HFF-Myc (cell line): ENCODE data around the gene GRK6.

ENCODE experiments used
- DNase-seq: peaks from one replicate; pipeline ENCODE4 v3.0.0-alpha.2; 2011; ENCODE audit warnings: low read depth; ENCODE audit errors: extremely low read depth
- H3K4me3 ChIP-seq: replicated peaks from 2 replicates; pipeline ENCODE4 v1.5.1; 2011; ENCODE audit warnings: low read depth, mild to moderate bottlenecking, control low read depth, low read length
- TF ChIP-seq, protein P1 (sequence below): IDR thresholded peaks from 2 replicates; pipeline ENCODE4 v1.5.1; 2012; ENCODE audit warnings: mild to moderate bottlenecking, low read depth, low read length, control low read depth; ENCODE audit errors: missing control alignments

GRK6 gene

DNA sequence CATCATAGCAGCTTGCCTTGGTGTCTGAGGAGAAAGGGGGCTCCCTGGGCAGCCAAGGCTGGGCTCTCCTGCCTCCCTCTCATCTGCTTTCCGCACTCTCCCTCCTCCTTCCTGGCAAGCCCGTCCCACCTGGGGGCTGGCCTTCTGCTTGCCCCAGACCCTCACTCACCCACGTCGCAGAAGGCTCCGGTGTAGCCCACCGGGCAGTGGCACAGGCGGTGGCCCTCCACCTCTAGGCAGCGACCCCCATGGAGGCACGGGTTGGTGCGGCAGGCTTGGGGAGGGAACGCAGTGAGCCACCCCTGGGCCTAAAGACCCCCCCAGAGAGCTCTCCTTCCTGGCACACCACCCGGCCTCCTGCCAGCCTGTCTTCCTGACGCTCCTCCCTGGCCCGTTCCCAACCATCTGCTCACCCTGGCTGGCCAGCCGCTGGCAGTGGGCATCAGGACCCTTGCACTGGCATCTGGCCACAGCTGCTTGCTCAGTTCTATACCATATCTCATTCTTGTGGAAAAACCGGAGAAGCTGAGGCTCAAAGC is 21.8 kb upstream of the GRK6 start:
- no peak for DNase-seq
- TF ChIP-seq, protein P1, sequence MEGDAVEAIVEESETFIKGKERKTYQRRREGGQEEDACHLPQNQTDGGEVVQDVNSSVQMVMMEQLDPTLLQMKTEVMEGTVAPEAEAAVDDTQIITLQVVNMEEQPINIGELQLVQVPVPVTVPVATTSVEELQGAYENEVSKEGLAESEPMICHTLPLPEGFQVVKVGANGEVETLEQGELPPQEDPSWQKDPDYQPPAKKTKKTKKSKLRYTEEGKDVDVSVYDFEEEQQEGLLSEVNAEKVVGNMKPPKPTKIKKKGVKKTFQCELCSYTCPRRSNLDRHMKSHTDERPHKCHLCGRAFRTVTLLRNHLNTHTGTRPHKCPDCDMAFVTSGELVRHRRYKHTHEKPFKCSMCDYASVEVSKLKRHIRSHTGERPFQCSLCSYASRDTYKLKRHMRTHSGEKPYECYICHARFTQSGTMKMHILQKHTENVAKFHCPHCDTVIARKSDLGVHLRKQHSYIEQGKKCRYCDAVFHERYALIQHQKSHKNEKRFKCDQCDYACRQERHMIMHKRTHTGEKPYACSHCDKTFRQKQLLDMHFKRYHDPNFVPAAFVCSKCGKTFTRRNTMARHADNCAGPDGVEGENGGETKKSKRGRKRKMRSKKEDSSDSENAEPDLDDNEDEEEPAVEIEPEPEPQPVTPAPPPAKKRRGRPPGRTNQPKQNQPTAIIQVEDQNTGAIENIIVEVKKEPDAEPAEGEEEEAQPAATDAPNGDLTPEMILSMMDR = no peak
- H3K4me3 ChIP-seq = peak overlapping the region; percentile 50

DNA sequence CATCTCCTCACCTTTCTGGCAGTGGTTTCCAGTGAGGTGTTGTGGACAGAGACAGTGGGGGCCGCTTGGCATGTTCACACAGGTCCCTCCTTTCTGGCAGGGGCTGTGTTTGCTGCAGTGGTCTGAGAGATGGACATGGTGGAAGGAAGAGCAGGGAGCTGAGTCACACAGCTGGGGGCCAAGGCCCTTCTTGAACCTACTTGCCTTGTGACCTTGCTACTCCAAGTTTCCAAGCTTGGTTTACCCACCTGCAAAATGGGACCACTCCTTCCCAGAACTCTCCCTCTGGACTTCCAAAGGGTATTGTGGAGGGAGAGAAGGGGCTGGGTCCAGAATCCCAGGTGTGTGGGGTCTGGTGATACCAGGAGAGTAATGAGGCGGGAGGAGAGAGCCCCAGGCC is 21.2 kb upstream of the GRK6 start:
- H3K4me3 ChIP-seq = no peak overlapping the region
- TF ChIP-seq, protein P1 = no peak
- DNase-seq = no peak

DNA sequence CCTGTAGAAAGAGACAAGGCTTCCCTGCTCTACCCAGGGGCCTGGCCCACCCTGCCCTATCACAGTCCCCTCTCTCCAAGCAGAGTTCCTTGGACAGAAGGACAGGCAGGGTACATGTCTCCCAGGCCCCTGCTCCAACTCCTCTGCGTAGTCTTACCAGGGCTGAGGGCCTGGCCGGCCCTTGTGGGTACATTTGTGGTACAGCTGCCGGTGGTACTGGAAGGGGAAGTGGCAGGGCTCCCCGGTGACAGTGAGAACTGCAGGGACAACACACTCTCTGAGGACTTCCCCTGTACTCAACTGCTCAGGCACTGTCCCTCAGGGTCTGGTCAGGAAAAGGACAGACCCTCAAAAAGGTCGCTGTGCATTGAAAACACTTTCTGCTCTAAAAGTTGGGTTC is 20.7 kb upstream of the GRK6 start:
- H3K4me3 ChIP-seq = no peak overlapping the region
- TF ChIP-seq, protein P1 = no peak

DNA sequence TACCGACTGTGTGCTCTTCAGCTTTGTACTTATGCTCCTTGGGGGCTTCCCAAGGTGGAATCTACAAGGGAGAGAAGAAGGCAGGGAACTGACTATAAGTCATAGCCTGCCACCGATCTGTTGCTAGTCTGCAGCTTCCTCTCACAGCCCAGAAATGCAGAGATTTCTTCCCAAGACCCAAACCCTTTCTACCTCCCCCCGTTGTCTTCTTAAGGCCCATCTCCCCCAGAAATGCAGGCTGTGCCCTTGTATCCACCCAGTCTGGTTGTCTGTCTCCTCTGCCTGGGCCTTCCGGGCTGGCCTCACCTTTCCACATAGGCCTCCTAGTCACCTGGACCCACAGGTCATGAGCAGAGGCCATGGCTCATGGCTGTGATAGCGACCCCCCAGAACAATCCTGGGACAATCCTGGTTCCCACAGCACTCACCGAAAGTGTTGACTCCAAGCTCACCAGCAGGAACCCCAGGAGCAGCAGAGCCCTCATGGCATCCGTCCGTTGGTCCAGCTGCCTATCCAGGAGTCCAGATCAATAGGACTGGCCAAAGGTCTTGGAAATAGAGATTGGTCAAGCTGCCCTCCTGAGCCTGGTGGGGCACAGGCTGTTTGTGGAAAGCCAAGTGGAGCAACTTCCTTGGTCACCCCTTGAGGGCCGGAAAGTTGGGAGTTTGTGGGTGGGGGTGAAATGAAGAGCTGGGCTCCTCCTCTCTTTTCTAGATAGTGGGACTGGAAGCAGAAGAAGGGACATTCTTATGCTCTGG is 17.3 kb upstream of the GRK6 start, which contains the start of gene F12:
F12 (minus strand) TSS at position 522 of the 759 bp plus-strand sequence; CDS start at position 485, 37 bp downstream.
- no peak for DNase-seq
- TF ChIP-seq, protein P1 = no peak
- no peak within 1 kb of the TSS for H3K4me3 ChIP-seq

More for the DNA sequence above, 20.7 kb upstream of the GRK6 start:
- no peak for DNase-seq

DNA sequence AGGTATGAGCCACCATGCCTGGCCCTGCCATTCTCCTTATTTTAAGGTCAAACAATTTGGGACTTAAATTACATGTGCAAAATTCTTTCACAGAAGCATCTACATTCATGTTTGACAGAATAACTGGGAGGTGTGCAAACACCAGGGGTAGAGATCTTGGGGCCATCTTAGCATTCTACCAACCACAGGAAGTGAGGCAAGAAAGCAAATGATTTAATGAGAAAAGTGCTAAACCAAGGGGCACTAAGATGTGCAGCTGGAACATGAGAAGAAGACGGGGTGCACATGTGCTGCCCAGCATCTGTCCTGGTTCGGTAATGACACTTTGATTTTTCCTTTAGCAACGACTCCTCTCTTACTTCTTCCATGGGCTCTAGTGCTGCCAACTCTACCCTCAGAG is 15.9 kb upstream of the GRK6 start:
- no peak overlapping the region for H3K4me3 ChIP-seq
- TF ChIP-seq, protein P1 = no peak
- no peak for DNase-seq

DNA sequence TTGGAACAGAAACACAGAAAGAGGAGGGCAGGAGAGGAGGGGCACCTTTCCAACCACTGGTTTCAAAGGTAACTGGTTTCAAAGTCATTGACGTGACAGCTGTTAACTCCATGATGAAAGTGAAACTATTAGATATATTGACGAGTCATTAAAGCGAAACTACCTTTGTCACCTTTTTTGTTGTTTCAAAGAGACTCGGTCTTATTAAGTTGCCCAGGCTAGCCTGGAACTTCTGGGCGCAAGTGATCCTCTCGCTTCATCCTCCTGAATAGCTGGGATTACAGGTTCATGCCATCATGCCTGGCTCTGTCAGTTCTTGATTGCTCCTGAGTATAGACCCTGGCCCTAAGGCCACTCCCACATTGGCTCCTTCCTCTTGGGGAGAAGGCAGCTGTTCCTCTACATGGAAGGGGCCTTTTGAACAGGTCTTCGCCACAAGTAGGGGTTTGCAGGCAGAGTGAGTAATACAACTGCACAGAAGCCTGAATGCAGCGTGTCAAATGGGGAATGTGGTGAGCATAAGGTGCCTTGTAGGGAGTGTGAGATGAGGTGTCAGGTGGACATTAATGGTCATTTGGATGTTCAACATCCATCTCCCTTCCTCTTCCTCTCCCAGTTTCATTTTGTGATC is 13.8 kb upstream of the GRK6 start:
- DNase-seq = no peak
- TF ChIP-seq, protein P1 = no peak
- H3K4me3 ChIP-seq = no peak overlapping the region
